Cardiac muscle cell (in vitro differentiated cells and primary cell): ENCODE data around the gene TEX22. TPM values are rescaled to one million over a fixed set of nuclear protein-coding genes. Genes with fewer than 3 reads are reported as not detected.

Experiments
- DNase-seq, 2 donors: peaks; one replicate each; pipeline versions ENCODE4 v3.0.0 to v3.0.0-alpha.2; 2010 to 2017; ENCODE audit warnings: low read depth in 1 of 2, low spot score in 1 of 2
- H3K27ac ChIP-seq: fragments of 200-600 bp; sonication (generic); 2 replicates; pipeline ENCODE4 v1.5.1; 2016
- H3K27me3 ChIP-seq: fragments of 200-600 bp; sonication (generic); 2 replicates; pipeline ENCODE4 v1.6.0; 2016; ENCODE audit warnings: control low read depth
- H3K36me3 ChIP-seq: fragments of 200-600 bp; sonication (generic); 2 replicates; pipeline ENCODE4 v1.5.1; 2016; ENCODE audit warnings: control low read depth
- H3K4me1 ChIP-seq: fragments of 200-600 bp; sonication (generic); 2 replicates; pipeline ENCODE4 v1.8.1; 2017; ENCODE audit warnings: low read depth, mild to moderate bottlenecking, mixed run types
- H3K4me3 ChIP-seq: fragments of 200-600 bp; sonication (generic); 2 replicates; pipeline ENCODE4 v1.5.1; 2016; ENCODE audit warnings: mild to moderate bottlenecking
- H3K9me3 ChIP-seq: fragments of 200-600 bp; sonication (generic); 2 replicates; pipeline ENCODE4 v1.5.1; 2017; ENCODE audit warnings: low read depth, mild to moderate bottlenecking, control low read depth
- polyA plus RNA-seq: library from polyadenylated mRNA; unstranded; fragments of >200 nt; fragmentation: Nextera tagmentation; extraction: Ambion mirVana; gene quantifications from 2 replicates; pipeline ENCODE4 v1.2.1, GENCODE V29; 2016
- total RNA-seq: library from RNA; depleted of rRNA; stranded (reverse); fragments of >200 nt; gene quantifications from 2 replicates; pipeline ENCODE4 v1.2.3, GENCODE V29; 2016
- TF ChIP-seq, protein P1 (sequence below): IDR thresholded peaks from 2 replicates; pipeline ENCODE4 v1.5.1; 2012; ENCODE audit warnings: low read depth, mild to moderate bottlenecking, low read length

Gene TEX22
- total and polyA plus RNA-seq, 2 experiments from 2014 or later, result 3.7 to 4.1 TPM

DNA sequence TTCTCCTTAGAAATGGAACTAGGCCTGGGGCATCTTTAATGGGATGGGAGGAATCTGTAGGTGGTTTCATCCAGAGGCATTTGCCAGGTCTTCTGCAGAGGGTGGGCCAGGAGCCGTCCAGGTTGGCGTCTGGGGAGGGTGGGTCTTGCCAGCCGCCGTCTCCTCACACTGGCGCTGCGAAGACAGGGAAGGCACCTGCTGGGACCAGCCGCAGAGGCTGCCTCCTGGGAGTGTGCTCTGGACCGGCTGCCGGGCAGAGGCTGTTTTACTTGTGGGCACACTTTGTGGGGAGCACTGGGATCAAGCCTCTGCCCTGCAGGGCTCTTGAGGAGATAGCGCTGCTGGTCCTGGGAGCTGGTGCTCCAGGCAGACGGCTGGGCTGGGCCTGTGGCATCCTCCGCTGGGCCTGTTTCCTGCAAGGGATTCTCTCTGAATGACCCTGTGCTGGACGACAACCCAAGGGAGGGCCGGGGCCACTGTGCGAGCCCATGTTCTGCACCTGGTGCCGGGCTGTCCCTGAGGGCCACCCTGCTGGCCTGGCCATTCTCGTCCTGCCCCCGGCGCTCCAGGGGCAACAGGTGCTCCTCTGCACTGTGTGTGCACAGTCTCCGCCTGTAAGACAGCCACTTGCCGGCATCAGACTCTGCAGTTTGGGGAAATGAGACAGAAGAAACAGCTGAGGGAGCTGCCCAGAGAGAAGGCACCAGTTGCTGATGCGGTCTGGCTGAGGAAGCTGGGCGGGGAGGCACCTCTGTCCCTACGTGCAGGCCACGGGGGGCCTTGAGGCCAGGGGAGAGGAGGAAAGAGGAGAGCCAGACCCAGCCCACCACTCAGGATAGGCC, 10.0 kb upstream of the TEX22 start:
- no peaks in the 10 kb centered on the region for H3K9me3 ChIP-seq

GRCh38 chr14:105388976-105389375, 9.4 kb upstream of the TEX22 start:
- Histone ChIP-seq H3K27me3 (no peaks in the 10 kb centered on the region), H3K4me1 (no peaks in the 10 kb centered on the region), H3K36me3 (peaks cover 6% of the 10 kb centered on the region), H3K4me3 (no peak overlapping the region), H3K27ac (no peak overlapping the region), H3K9me3 (no peaks in the 10 kb centered on the region)
- TF ChIP-seq, protein P1, sequence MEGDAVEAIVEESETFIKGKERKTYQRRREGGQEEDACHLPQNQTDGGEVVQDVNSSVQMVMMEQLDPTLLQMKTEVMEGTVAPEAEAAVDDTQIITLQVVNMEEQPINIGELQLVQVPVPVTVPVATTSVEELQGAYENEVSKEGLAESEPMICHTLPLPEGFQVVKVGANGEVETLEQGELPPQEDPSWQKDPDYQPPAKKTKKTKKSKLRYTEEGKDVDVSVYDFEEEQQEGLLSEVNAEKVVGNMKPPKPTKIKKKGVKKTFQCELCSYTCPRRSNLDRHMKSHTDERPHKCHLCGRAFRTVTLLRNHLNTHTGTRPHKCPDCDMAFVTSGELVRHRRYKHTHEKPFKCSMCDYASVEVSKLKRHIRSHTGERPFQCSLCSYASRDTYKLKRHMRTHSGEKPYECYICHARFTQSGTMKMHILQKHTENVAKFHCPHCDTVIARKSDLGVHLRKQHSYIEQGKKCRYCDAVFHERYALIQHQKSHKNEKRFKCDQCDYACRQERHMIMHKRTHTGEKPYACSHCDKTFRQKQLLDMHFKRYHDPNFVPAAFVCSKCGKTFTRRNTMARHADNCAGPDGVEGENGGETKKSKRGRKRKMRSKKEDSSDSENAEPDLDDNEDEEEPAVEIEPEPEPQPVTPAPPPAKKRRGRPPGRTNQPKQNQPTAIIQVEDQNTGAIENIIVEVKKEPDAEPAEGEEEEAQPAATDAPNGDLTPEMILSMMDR, result no peak
- DNase-seq, result no peak

More for the DNA sequence above, 10.0 kb upstream of the TEX22 start:
- H3K27ac ChIP-seq, result no peak overlapping the region
- TF ChIP-seq, protein P1, result no peak
- H3K36me3 ChIP-seq, result peaks cover 6% of the 10 kb centered on the region
- H3K4me1 ChIP-seq, result no peaks in the 10 kb centered on the region
- DNase-seq, result no peak
- H3K4me3 ChIP-seq, result no peak overlapping the region
- H3K27me3 ChIP-seq, result no peaks in the 10 kb centered on the region

DNA sequence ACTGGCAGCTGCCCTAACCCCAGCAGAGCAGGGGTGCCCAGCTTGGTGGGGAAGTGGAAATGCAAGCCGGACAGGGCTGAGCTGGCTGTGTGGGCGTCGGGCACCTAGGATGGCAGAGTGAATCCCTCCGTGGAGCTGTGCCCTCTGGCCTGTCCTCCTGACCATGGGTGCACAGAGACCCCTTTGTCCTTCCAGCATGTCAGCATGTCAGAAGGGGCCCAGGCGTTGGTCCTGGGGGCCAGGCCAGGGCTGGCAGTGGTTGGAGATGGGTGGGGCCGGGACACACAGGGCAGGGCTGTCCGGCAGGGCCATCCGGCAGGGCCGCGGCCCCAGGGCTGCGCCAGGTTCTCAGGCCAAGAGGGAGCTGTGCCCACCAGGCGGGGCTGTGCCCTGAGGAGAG, 8.8 kb upstream of the TEX22 start:
- DNase-seq, result no peak
- Histone ChIP-seq H3K4me1 (no peaks in the 10 kb centered on the region), H3K27ac (no peak overlapping the region), H3K36me3 (peaks cover 6% of the 10 kb centered on the region), H3K27me3 (no peaks in the 10 kb centered on the region), H3K9me3 (no peaks in the 10 kb centered on the region), H3K4me3 (no peak overlapping the region)
- TF ChIP-seq, protein P1, result no peak

- Histone ChIP-seq H3K4me3 (no peak overlapping the region), H3K27ac (no peak overlapping the region), H3K36me3 (peaks cover 3% of the 10 kb centered on the region), H3K27me3 (no peaks in the 10 kb centered on the region), H3K9me3 (no peaks in the 10 kb centered on the region), H3K4me1 (no peaks in the 10 kb centered on the region)
- TF ChIP-seq, protein P1, result no peak
- no peak for DNase-seq
Observed at GRCh38 chr14:105389976-105390848, 8.1 kb upstream of the TEX22 start.

GRCh38 chr14:105390849-105391500, 7.4 kb upstream of the TEX22 start:
- Histone ChIP-seq H3K9me3 (no peaks in the 10 kb centered on the region), H3K27ac (no peak overlapping the region), H3K4me3 (no peak overlapping the region), H3K36me3 (peaks cover 2% of the 10 kb centered on the region), H3K27me3 (no peaks in the 10 kb centered on the region), H3K4me1 (no peaks in the 10 kb centered on the region)
- TF ChIP-seq, protein P1, result no peak
- no peak for DNase-seq
